Progenitor cell of endocrine pancreas (in vitro differentiated cells): ENCODE data around the gene PDX1. TPM values are rescaled to one million over a fixed set of nuclear protein-coding genes. Genes with fewer than 3 reads are reported as not detected.

Experiments used
- DNase-seq: peaks from one replicate; pipeline ENCODE4 v3.0.0; 2021; ENCODE audit warnings: low spot score; ENCODE audit not compliant: unreplicated experiment
- H3K27ac Mint-ChIP-seq: 2 replicates; pipeline ENCODE4 v1.8.0; 2021; ENCODE audit warnings: mild to moderate bottlenecking, moderate library complexity, mixed read lengths
- H3K27me3 Mint-ChIP-seq: 2 replicates; pipeline ENCODE4 v1.8.0; 2021; ENCODE audit warnings: mixed read lengths
- H3K36me3 Mint-ChIP-seq: 2 replicates; pipeline ENCODE4 v1.8.0; 2022; ENCODE audit warnings: mixed read lengths; ENCODE audit not compliant: insufficient read depth
- H3K4me1 Mint-ChIP-seq: 2 replicates; pipeline ENCODE4 v1.8.0; 2021; ENCODE audit warnings: low read depth, mixed read lengths
- H3K4me3 Mint-ChIP-seq: 2 replicates; pipeline ENCODE4 v1.8.0; 2021; ENCODE audit warnings: low read depth, mild to moderate bottlenecking, moderate library complexity, mixed read lengths
- H3K9me3 Mint-ChIP-seq: 2 replicates; pipeline ENCODE4 v1.8.0; 2021; ENCODE audit warnings: low read depth, mixed read lengths
- total RNA-seq: library from RNA; stranded (reverse); gene quantifications from 2 replicates; pipeline ENCODE4 v1.2.1, GENCODE V29; 2021
- TF ChIP-seq, protein P1 (sequence below): fragments of 200-600 bp; sonication (generic); IDR thresholded peaks from one replicate; pipeline ENCODE4 v1.5.0; 2021; ENCODE audit warnings: antibody characterized with exemption, mild to moderate bottlenecking; ENCODE audit not compliant: unreplicated experiment

Gene PDX1
- total RNA-seq, 1 donor from 2014 or later, result 303 TPM

DNA sequence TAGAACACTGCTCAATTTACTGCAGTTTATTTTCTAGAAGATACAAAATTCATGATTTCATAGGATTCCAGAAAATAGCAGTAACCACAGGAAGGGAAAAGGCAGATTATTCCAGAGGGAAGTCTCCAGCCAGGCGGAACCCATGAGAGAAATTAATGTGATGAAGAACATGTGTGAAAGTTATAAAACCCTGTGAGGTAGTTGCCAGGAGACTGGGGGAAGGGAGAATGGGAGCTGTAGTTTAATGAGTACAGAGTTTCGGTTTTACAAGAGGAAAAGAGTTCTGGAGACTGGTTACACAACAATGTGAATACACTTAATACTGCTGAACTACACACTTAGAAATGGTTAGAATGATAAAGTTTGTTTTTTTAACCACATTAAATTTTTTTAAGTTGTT is 14.2 kb upstream of the PDX1 start:
- Mint-ChIP-seq H3K36me3 (peaks cover 17% of the 10 kb centered on the region), H3K9me3 (peaks cover 3% of the 10 kb centered on the region), H3K27ac (no peak overlapping the region), H3K4me3 (no peak overlapping the region), H3K27me3 (no peaks in the 10 kb centered on the region), H3K4me1 (peaks cover 79% of the 10 kb centered on the region)
- TF ChIP-seq, protein P1, sequence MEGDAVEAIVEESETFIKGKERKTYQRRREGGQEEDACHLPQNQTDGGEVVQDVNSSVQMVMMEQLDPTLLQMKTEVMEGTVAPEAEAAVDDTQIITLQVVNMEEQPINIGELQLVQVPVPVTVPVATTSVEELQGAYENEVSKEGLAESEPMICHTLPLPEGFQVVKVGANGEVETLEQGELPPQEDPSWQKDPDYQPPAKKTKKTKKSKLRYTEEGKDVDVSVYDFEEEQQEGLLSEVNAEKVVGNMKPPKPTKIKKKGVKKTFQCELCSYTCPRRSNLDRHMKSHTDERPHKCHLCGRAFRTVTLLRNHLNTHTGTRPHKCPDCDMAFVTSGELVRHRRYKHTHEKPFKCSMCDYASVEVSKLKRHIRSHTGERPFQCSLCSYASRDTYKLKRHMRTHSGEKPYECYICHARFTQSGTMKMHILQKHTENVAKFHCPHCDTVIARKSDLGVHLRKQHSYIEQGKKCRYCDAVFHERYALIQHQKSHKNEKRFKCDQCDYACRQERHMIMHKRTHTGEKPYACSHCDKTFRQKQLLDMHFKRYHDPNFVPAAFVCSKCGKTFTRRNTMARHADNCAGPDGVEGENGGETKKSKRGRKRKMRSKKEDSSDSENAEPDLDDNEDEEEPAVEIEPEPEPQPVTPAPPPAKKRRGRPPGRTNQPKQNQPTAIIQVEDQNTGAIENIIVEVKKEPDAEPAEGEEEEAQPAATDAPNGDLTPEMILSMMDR, result no peak
- DNase-seq, result no peak

GRCh38 chr13:27907121-27907787 is 12.5 kb upstream of the PDX1 start:
- H3K9me3 Mint-ChIP-seq, result no peaks in the 10 kb centered on the region
- peaks cover 79% of the 10 kb centered on the region for H3K4me1 Mint-ChIP-seq
- H3K27ac Mint-ChIP-seq, result peak overlapping the region; percentile 91
- TF ChIP-seq, protein P1, result no peak
- H3K36me3 Mint-ChIP-seq, result peaks cover 14% of the 10 kb centered on the region
- H3K27me3 Mint-ChIP-seq, result no peaks in the 10 kb centered on the region
- H3K4me3 Mint-ChIP-seq, result no peak overlapping the region
- DNase-seq, result no peak

DNA sequence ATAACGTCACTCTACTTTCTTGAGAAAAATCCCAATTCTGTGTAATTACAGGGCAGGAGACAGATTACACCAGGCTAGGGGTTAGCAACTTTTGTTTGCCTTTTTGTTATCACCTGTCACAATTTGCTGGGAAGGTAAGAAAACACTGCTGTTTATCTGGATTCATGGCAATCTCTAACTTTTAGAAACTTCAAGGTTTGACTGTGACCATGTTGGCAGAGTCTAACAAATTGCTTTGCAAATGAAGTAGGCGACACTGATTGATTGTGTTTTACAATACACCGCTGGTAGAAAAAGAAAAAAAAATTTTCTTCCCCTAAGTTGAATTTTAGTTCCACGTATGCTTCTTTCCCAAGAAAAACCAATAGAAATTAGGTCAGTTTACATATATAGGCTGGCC is 10.4 kb upstream of the PDX1 start:
- H3K27ac Mint-ChIP-seq, result peak overlapping the region; percentile 91
- H3K4me1 Mint-ChIP-seq, result peaks cover 84% of the 10 kb centered on the region
- H3K9me3 Mint-ChIP-seq, result no peaks in the 10 kb centered on the region
- TF ChIP-seq, protein P1, result no peak
- no peaks in the 10 kb centered on the region for H3K27me3 Mint-ChIP-seq
- no peak overlapping the region for H3K4me3 Mint-ChIP-seq
- DNase-seq, result no peak
- H3K36me3 Mint-ChIP-seq, result peaks cover 8% of the 10 kb centered on the region

DNA sequence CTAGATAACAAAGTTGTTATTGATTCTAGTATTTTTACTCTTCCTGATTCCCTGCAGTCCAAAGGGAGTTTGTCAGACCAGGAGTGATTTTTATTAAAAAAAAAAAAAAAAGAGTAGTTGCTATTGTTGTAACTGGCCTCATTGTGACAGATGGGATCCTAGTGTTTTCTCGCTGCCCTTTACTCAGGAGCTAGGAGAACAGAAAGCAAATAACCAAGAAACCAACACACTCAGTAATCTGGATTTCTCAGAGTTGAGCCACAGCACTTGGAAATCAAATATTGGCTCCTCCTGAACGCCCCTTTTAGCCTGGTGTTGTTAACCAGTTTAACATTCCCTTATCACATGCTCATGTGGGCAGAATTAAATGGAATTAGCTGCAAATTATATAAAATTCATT is 8.3 kb upstream of the PDX1 start:
- Mint-ChIP-seq H3K4me3 (peak overlapping the region; percentile 10), H3K4me1 (peaks cover 77% of the 10 kb centered on the region), H3K9me3 (no peaks in the 10 kb centered on the region), H3K27ac (peak overlapping the region; percentile 91), H3K27me3 (no peaks in the 10 kb centered on the region), H3K36me3 (peaks cover 1% of the 10 kb centered on the region)
- DNase-seq, result no peak
- TF ChIP-seq, protein P1, result no peak

DNA sequence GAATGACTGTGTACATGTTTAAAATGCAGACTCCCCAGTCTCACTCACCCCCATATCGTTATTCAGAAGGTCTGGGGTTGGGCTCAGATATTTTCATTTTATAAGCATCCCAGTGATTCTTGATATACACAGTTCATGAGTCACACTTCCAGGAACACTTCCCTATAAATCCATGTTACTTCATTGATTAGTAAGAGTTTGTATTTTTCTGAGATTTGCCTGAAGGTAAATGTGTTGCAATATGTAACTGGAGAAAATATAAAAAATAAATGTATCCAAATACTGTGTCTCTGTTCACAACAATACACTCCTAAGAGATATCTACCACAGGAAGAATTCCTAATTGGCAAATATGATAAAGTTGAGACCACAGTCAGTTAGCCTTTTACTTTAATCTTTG is 6.6 kb upstream of the PDX1 start:
- Mint-ChIP-seq H3K9me3 (no peaks in the 10 kb centered on the region), H3K4me1 (peaks cover 69% of the 10 kb centered on the region), H3K36me3 (peaks cover 1% of the 10 kb centered on the region), H3K27me3 (no peaks in the 10 kb centered on the region), H3K27ac (peak overlapping the region; percentile 85), H3K4me3 (no peak overlapping the region)
- no peak for DNase-seq
- TF ChIP-seq, protein P1, result no peak
